Measurements from ENCODE around the gene MRPL37. TPM values are rescaled to one million over a fixed set of nuclear protein-coding genes. Genes with fewer than 3 reads are reported as not detected.

MRPL37 gene
- polyA plus RNA-seq, 1 donor (not counting 4 experiments of a cell fraction or from before 2014, with no cell fraction given) = 30.9 TPM

DNA sequence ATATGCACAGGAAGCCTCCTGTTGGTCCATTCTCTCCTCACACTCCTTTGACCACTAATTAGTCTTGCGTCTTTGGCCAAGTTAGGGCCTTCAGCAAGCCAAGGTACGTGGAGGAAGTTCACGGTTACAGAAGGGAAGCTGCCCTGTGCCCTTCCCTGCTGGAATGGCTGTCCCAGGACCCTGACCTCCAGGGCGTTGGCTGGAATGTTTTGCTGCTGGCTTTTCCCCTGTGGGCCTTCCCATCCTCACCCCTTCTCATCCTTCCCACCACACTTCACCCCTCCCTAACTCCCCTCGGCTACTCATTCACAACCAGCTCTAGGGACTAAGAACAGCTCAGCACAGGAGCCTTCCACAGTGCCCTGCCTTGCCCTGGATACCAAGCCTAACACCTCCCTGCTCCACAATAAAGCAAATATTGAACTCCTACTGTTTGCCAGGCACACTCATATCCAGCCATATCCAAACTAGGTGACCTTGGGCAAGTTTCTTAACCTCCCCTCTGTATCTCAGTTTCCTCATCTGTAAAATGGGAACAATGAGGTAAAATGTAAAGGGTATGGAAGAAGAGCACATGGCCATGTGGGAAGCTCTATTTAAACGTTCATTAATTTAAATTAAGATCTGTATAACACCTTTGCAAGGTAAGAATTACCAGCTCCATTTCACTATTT, 38.3 kb upstream of the MRPL37 start:
- peaks cover 11% of the 10 kb centered on the region for H3K4me1 ChIP-seq (ENCODE audit: control insufficient read depth, extremely low read depth, insufficient read depth, low read length)
- H3K79me2 ChIP-seq (ENCODE audit: control insufficient read depth, insufficient read depth, low read length) = no peaks in the 10 kb centered on the region
- no peak overlapping the region for H2AFZ ChIP-seq (ENCODE audit: control insufficient read depth, low read length)
- H3K27me3 ChIP-seq (ENCODE audit: control insufficient read depth, extremely low read depth, insufficient read depth, low read length) = peaks cover 6% of the 10 kb centered on the region
- H3K27ac ChIP-seq (ENCODE audit: control insufficient read depth, insufficient read depth, low read length) = no peak overlapping the region
- dilution Hi-C loops (cut with MboI; ENCODE audit: extremely low pct_ligation_motif_present, low sequenced_read_pairs) = no loop called here
- H4K20me1 ChIP-seq (ENCODE audit: control insufficient read depth, extremely low read depth, insufficient read depth, low read length) = no peaks in the 10 kb centered on the region
- no peaks in the 10 kb centered on the region for H3K36me3 ChIP-seq (ENCODE audit: control insufficient read depth in 2 of 2, extremely low read depth in 1 of 2, insufficient read depth in 2 of 2, low read length in 2 of 2)
- no peaks in the 10 kb centered on the region for H3K9me3 ChIP-seq (ENCODE audit: control insufficient read depth, low read depth, low read length)
- H3K4me3 ChIP-seq (ENCODE audit: control insufficient read depth in 2 of 3, extremely low read depth in 1 of 3, insufficient read depth in 2 of 3, low read depth in 1 of 3, low read length in 3 of 3) = no peak overlapping the region
- H3K9ac ChIP-seq (ENCODE audit: control insufficient read depth, extremely low read depth, insufficient read depth, low read length) = no peak overlapping the region
- TF ChIP-seq, protein P1, sequence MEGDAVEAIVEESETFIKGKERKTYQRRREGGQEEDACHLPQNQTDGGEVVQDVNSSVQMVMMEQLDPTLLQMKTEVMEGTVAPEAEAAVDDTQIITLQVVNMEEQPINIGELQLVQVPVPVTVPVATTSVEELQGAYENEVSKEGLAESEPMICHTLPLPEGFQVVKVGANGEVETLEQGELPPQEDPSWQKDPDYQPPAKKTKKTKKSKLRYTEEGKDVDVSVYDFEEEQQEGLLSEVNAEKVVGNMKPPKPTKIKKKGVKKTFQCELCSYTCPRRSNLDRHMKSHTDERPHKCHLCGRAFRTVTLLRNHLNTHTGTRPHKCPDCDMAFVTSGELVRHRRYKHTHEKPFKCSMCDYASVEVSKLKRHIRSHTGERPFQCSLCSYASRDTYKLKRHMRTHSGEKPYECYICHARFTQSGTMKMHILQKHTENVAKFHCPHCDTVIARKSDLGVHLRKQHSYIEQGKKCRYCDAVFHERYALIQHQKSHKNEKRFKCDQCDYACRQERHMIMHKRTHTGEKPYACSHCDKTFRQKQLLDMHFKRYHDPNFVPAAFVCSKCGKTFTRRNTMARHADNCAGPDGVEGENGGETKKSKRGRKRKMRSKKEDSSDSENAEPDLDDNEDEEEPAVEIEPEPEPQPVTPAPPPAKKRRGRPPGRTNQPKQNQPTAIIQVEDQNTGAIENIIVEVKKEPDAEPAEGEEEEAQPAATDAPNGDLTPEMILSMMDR (optimal IDR thresholded peaks at IDR 0.05 in 1 of 3, IDR thresholded peaks at IDR 0.05 in 1 of 3, conservative IDR thresholded peaks at IDR 0.05 in 1 of 3; ENCODE audit: extremely low read depth in 1 of 3, insufficient read depth in 2 of 3, low read length in 3 of 3) = no peak
- TF ChIP-seq EZH2 (IDR thresholded peaks at IDR 0.05; ENCODE audit: low read length) = no peak
- FAIRE-seq (no peak), DNase-seq (ENCODE audit: low read depth, low spot score) (no peak)
- H3K4me2 ChIP-seq (ENCODE audit: control insufficient read depth, extremely low read depth, insufficient read depth, low read depth, low read length) = no peak overlapping the region
- H3K9me1 ChIP-seq (ENCODE audit: control insufficient read depth, extremely low read depth, insufficient read depth, low read length) = no peaks in the 10 kb centered on the region

DNA sequence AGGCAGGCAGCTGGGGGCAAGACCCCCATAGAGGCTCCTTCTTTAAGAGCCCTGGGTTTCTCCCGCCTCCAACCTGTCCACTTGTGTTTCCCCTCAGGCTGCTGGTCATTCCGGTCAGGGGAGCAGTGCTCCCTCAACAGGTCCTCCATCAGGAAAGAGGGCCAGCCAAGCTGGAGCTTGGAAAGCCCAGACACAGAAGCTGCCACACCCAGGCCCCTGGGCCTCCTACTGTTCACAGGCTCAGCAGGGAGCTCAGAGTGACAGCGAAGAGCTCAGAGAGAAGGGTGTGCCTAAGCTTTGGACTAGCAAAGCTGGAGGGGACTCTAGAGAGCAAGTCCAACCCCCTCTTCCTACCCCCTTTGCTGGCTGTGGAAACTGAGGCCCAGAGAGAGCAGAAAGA, 36.9 kb upstream of the MRPL37 start:
- H3K9ac ChIP-seq (ENCODE audit: control insufficient read depth, extremely low read depth, insufficient read depth, low read length) = no peak overlapping the region
- H2AFZ ChIP-seq (ENCODE audit: control insufficient read depth, low read length) = no peak overlapping the region
- no peaks in the 10 kb centered on the region for H3K79me2 ChIP-seq (ENCODE audit: control insufficient read depth, insufficient read depth, low read length)
- dilution Hi-C loops (cut with MboI; ENCODE audit: extremely low pct_ligation_motif_present, low sequenced_read_pairs) = no loop called here
- H3K4me2 ChIP-seq (ENCODE audit: control insufficient read depth, extremely low read depth, insufficient read depth, low read depth, low read length) = no peak overlapping the region
- no peak overlapping the region for H3K4me3 ChIP-seq (ENCODE audit: control insufficient read depth in 2 of 3, extremely low read depth in 1 of 3, insufficient read depth in 2 of 3, low read depth in 1 of 3, low read length in 3 of 3)
- TF ChIP-seq EZH2 (IDR thresholded peaks at IDR 0.05; ENCODE audit: low read length) = no peak
- no peaks in the 10 kb centered on the region for H3K9me3 ChIP-seq (ENCODE audit: control insufficient read depth, low read depth, low read length)
- H3K9me1 ChIP-seq (ENCODE audit: control insufficient read depth, extremely low read depth, insufficient read depth, low read length) = peaks cover 3% of the 10 kb centered on the region
- no peak overlapping the region for H3K27ac ChIP-seq (ENCODE audit: control insufficient read depth, insufficient read depth, low read length)
- no peak for DNase-seq (ENCODE audit: low read depth, low spot score)
- H3K27me3 ChIP-seq (ENCODE audit: control insufficient read depth, extremely low read depth, insufficient read depth, low read length) = peaks cover 6% of the 10 kb centered on the region
- H3K4me1 ChIP-seq (ENCODE audit: control insufficient read depth, extremely low read depth, insufficient read depth, low read length) = peaks cover 17% of the 10 kb centered on the region
- FAIRE-seq = no peak
- H3K36me3 ChIP-seq (ENCODE audit: control insufficient read depth in 2 of 2, extremely low read depth in 1 of 2, insufficient read depth in 2 of 2, low read length in 2 of 2) = no peaks in the 10 kb centered on the region
- no peaks in the 10 kb centered on the region for H4K20me1 ChIP-seq (ENCODE audit: control insufficient read depth, extremely low read depth, insufficient read depth, low read length)

DNA sequence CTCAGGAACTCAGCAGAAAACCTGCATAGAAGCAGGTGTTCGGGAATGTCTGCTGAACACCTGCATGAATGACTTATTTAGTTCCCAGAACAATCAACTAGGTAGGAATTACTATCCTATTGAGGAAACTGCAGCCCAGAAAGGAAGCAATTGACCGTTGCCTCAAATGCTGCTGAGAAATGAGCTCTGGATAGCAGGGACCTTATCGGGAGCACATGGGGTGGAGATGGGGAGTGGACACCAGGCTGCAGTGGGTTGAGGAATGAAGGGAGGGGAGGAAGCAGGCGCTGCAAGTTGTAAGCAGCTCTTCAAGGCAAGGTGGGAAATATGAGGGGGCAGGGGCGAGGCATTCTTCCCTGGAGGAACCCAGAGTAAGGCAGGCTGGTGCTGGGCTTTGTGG, 36.4 kb upstream of the MRPL37 start:
- no peaks in the 10 kb centered on the region for H3K79me2 ChIP-seq (ENCODE audit: control insufficient read depth, insufficient read depth, low read length)
- no peaks in the 10 kb centered on the region for H3K9me3 ChIP-seq (ENCODE audit: control insufficient read depth, low read depth, low read length)
- H3K4me2 ChIP-seq (ENCODE audit: control insufficient read depth, extremely low read depth, insufficient read depth, low read depth, low read length) = no peak overlapping the region
- dilution Hi-C loops (cut with MboI; ENCODE audit: extremely low pct_ligation_motif_present, low sequenced_read_pairs) = no loop called here
- no peak overlapping the region for H2AFZ ChIP-seq (ENCODE audit: control insufficient read depth, low read length)
- DNase-seq (ENCODE audit: low read depth, low spot score) (no peak), FAIRE-seq (no peak)
- TF ChIP-seq EZH2 (IDR thresholded peaks at IDR 0.05; ENCODE audit: low read length) = no peak
- TF ChIP-seq, protein P1 (optimal IDR thresholded peaks at IDR 0.05 in 1 of 3, IDR thresholded peaks at IDR 0.05 in 1 of 3, conservative IDR thresholded peaks at IDR 0.05 in 1 of 3; ENCODE audit: extremely low read depth in 1 of 3, insufficient read depth in 2 of 3, low read length in 3 of 3) = no peak
- H3K36me3 ChIP-seq (ENCODE audit: control insufficient read depth in 2 of 2, extremely low read depth in 1 of 2, insufficient read depth in 2 of 2, low read length in 2 of 2) = no peaks in the 10 kb centered on the region
- H3K9ac ChIP-seq (ENCODE audit: control insufficient read depth, extremely low read depth, insufficient read depth, low read length) = no peak overlapping the region
- no peak overlapping the region for H3K4me3 ChIP-seq (ENCODE audit: control insufficient read depth in 2 of 3, extremely low read depth in 1 of 3, insufficient read depth in 2 of 3, low read depth in 1 of 3, low read length in 3 of 3)
- H3K9me1 ChIP-seq (ENCODE audit: control insufficient read depth, extremely low read depth, insufficient read depth, low read length) = peaks cover 3% of the 10 kb centered on the region
- H4K20me1 ChIP-seq (ENCODE audit: control insufficient read depth, extremely low read depth, insufficient read depth, low read length) = no peaks in the 10 kb centered on the region
- peaks cover 19% of the 10 kb centered on the region for H3K4me1 ChIP-seq (ENCODE audit: control insufficient read depth, extremely low read depth, insufficient read depth, low read length)
- peaks cover 6% of the 10 kb centered on the region for H3K27me3 ChIP-seq (ENCODE audit: control insufficient read depth, extremely low read depth, insufficient read depth, low read length)
- no peak overlapping the region for H3K27ac ChIP-seq (ENCODE audit: control insufficient read depth, insufficient read depth, low read length)

All from keratinocyte (primary cell).